Medulla oblongata (tissue), 1 donor: Measurements from ENCODE around the gene PSMD9.

Source experiments
- DNase-seq: peaks from one replicate; pipeline ENCODE4 v3.0.0-alpha.2; 2015; ENCODE audit errors: extremely low spot score

The PSMD9 gene

GRCh38 chr12:121955258-121956237, 67.0 kb downstream of the PSMD9 start:
- DNase-seq, result peak; percentile 22

GRCh38 chr12:121957861-121958515, 69.4 kb downstream of the PSMD9 start:
- no peak for DNase-seq

- DNase-seq, result no peak
Observed at GRCh38 chr12:121958541-121959240, 70.1 kb downstream of the PSMD9 start.

GRCh38 chr12:121960541-121960940, 72.0 kb downstream of the PSMD9 start:
- no peak for DNase-seq

- no peak for DNase-seq
Observed at GRCh38 chr12:121961195-121961879, 72.7 kb downstream of the PSMD9 start.

GRCh38 chr12:121963341-121964018, 74.9 kb downstream of the PSMD9 start:
- DNase-seq, result no peak

GRCh38 chr12:121964813-121965643, 76.4 kb downstream of the PSMD9 start:
- DNase-seq, result no peak

GRCh38 chr12:121966959-121967358, 78.4 kb downstream of the PSMD9 start:
- no peak for DNase-seq
